HG02642 (cell line): ENCODE data around the gene FAM3C.

Experiments used
- ATAC-seq: cut with Tn5 transposase; IDR thresholded peaks from one replicate; pipeline ENCODE4 v1.9.1; 2021; ENCODE audit warnings: mild to moderate bottlenecking; ENCODE audit not compliant: unreplicated experiment, poor library complexity

Gene FAM3C

GRCh38 chr7:121303422-121304101 lies 92.5 kb downstream of the FAM3C start:
- ATAC-seq, result no peak

GRCh38 chr7:121302214-121302745 lies 93.8 kb downstream of the FAM3C start:
- peak; percentile 95 for ATAC-seq

- no peak for ATAC-seq
These were observed 94.5 kb downstream of the FAM3C start for GRCh38 chr7:121301446-121302213.

- no peak for ATAC-seq
These were observed 95.3 kb downstream of the FAM3C start for GRCh38 chr7:121300685-121301420.
